ENCODE measurements around the gene CDK5.
"Not testable (repeated sequence)": the region's sequence is repeated elsewhere in the genome, so short reads cannot be mapped to it uniquely, and the experiment has no call there.

Gene CDK5

DNA sequence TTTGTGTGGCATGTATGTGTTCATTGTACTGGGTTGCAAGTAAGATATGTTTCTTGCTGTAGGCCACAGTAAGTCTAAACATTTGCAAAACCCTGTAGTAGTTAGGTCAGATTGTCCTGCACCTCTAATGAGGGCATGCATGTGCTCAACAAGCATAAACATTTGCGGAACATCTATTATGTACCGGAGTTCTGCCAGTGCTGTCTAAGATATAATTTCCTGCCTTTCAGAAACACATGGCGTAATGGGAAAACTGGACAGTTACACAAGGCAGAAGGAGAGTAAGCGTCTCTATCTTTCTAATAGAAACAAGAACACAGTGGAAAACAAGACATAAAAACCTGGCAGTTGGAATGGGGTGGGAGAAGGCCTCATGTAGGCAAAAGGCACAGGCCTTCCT, 26.7 kb downstream of the CDK5 start:
- TF ChIP-seq CTCF (IDR thresholded peaks at IDR 0.05; ENCODE audit: control insufficient read depth, extremely low read depth, insufficient read depth) = no peak
- no peak overlapping the region for H3K4me3 ChIP-seq (ENCODE audit: low read depth, low read length)
- no peak for DNase-seq (ENCODE audit: low read depth)

DNA sequence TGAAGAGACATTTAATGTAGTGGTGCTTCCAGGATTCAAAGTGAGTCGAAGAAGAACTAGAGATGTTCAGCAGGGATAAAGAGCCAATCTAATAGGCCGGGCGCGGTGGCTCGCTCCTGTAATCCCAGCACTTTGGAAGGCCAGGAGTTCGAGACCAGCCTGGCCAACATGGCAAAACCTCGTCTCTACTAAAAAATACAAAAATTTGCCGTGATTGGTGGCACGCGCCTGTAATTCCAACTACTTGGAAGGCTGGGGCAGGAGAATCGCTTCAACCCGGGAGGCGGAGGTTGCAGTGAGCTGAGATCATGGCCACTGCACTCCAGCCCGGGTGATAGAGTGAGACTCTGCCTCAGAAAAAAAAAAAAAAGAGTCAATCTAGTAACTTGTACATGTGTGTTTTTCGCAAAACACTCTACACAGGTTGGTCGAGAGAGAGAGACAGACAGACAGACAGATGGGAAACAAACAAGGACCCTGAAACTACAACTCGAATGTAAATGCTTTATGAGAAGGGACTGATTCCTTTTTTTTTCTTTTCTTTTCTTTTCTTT, 28.7 kb downstream of the CDK5 start:
- no peak for TF ChIP-seq CTCF (IDR thresholded peaks at IDR 0.05; ENCODE audit: control insufficient read depth, extremely low read depth, insufficient read depth)
- H3K4me3 ChIP-seq (ENCODE audit: low read depth, low read length) = peak overlapping the region; percentile 94
- no peak for DNase-seq (ENCODE audit: low read depth)

- DNase-seq (ENCODE audit: low read depth) = peak; percentile 99
- peak; percentile 69 for TF ChIP-seq CTCF (IDR thresholded peaks at IDR 0.05; ENCODE audit: control insufficient read depth, extremely low read depth, insufficient read depth)
- peak within 1 kb of the TSS; percentile 94 for H3K4me3 ChIP-seq (ENCODE audit: low read depth, low read length)
Observed at GRCh38 chr7:151028131-151028947, 29.4 kb downstream of the CDK5 start, which contains the start of gene ABCB8. ABCB8 (plus strand) TSS chr7:151028450; CDS start chr7:151028516, 66 bp downstream.

DNA sequence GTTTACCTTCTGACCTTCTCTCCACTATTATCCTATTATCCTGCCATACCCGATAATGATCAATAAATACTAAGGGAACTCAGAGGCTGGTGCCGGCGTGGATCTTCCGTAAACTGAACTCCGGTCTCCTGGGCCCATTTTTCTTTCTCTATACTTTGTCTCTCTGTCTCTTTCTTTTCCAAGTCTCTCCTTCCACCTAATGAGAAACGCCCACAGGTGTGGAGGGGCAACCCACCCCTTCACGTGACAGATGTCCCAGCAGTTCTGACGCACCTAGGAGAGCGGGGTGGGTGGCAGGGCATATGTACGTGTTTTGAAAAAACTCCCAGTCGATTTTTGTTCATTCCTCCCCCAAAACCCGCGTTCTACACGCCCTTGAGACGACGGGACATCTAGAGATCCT, 30.0 kb downstream of the CDK5 start:
- DNase-seq (ENCODE audit: low read depth) = not testable (repeated sequence)
- H3K4me3 ChIP-seq (ENCODE audit: low read depth, low read length) = peak overlapping the region; percentile 94

GRCh38 chr7:151026771-151027727, 30.6 kb downstream of the CDK5 start:
- not testable (repeated sequence) for DNase-seq (ENCODE audit: low read depth)
- H3K4me3 ChIP-seq (ENCODE audit: low read depth, low read length) = peak overlapping the region; percentile 94

- TF ChIP-seq CTCF (IDR thresholded peaks at IDR 0.05; ENCODE audit: control insufficient read depth, extremely low read depth, insufficient read depth) = no peak
- DNase-seq (ENCODE audit: low read depth) = no peak
- H3K4me3 ChIP-seq (ENCODE audit: low read depth, low read length) = no peak overlapping the region
Observed at GRCh38 chr7:151025924-151026671, 31.6 kb downstream of the CDK5 start.

DNA sequence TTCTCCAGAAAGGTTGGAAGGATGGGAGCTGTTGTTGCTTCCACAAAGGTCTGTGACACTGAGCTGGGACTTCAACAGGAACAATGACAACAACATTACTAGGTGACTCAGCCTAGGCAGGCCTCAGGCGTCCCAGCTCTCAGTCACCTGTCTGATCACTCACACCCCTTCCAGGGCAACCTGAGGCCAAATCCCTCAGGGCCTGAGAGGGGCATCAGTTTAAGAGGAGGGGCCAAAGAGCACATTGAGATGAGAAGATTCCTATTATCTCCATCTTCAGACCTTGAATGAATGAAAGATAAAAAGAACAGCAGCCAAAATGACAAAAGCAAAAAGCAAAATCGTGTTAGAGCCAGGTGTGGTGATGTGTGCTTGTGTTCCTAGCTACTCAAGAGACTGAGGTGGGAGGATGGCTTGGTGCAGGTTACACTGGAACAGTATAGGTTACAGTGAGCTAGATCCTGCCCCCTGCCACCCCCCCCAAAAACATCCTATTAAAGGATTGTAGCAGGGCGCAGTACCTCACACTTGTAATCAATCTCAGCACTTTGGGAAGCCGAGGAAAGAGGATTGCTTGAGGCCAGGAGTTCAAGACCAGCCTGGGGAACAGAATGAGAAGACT, 33.2 kb downstream of the CDK5 start, which contains the start of gene ATG9B:
Gene ATG9B, minus strand, starts transcription at position 60 of the 622 bp plus-strand sequence. CDS start 71 bp downstream, outside the sequence.
- no peak for TF ChIP-seq CTCF (IDR thresholded peaks at IDR 0.05; ENCODE audit: control insufficient read depth, extremely low read depth, insufficient read depth)

More for the DNA sequence above, 33.2 kb downstream of the CDK5 start, which contains the start of gene ATG9B:
- H3K4me3 ChIP-seq (ENCODE audit: low read depth, low read length) = no peak within 1 kb of the TSS
- no peak for DNase-seq (ENCODE audit: low read depth)

All from LNCaP clone FGC (cell line).